K562 (cell line): ENCODE data around the gene RHEX. TPM values are rescaled to one million over a fixed set of nuclear protein-coding genes. Genes with fewer than 3 reads are reported as not detected.

Source experiments
- ARID3A ChIP-seq: IDR thresholded peaks from 2 replicates; pipeline ENCODE4 v1.6.1; 2012; ENCODE audit warnings: low read depth, low read length, improper control_type of control experiment, borderline replicate concordance
- ARNT ChIP-seq, 2 experiments: fragments of 450-650 bp; IDR thresholded peaks; 2 replicates each; pipeline ENCODE4 v1.6.1; 2016; ENCODE audit warnings: mild to moderate bottlenecking in 1 of 2
- CTCF ChIP-seq, 3 experiments: IDR thresholded peaks in 2 of 3; conservative IDR thresholded peaks in 1 of 3; 2 replicates each; pipeline ENCODE4 v1.5.1; 2011 to 2012; ENCODE audit warnings: low read length in 3 of 3, mild to moderate bottlenecking in 3 of 3, control low read depth in 2 of 3, improper control_type of control experiment in 1 of 3, inconsistent platforms in 1 of 3, low read depth in 1 of 3, mixed read lengths in 1 of 3, moderate library complexity in 1 of 3; ENCODE audit not compliant: insufficient read depth in 2 of 3
- DNMT1 ChIP-seq: fragments of 450-650 bp; IDR thresholded peaks from 2 replicates; pipeline ENCODE4 v1.6.1; 2016; ENCODE audit warnings: antibody characterized with exemption, mild to moderate bottlenecking
- RAD21 ChIP-seq, 2 experiments: fragments of 250-450 bp in 1 of 2; fragments of 450-650 bp in 1 of 2; sonication (Bioruptor Pico) in 1 of 2; formaldehyde crosslinking in 1 of 2; IDR thresholded peaks in 1 of 2; conservative IDR thresholded peaks in 1 of 2; 2 replicates each; pipeline versions ENCODE4 v1.4.0 to v1.8.0; 2020 to 2022; ENCODE audit warnings: mild to moderate bottlenecking in 2 of 2, moderate library complexity in 1 of 2
- SOX6 ChIP-seq: fragments of 450-650 bp; IDR thresholded peaks from 2 replicates; pipeline ENCODE4 v1.6.1; 2014; ENCODE audit warnings: mild to moderate bottlenecking
- SPI1 ChIP-seq: IDR thresholded peaks from 2 replicates; pipeline ENCODE4 v1.6.1; 2011; ENCODE audit warnings: low read depth, low read length, control low read depth, borderline replicate concordance
- SRF ChIP-seq, 2 experiments: fragments of 250-450, 450-650 bp in 1 of 2; sonication (Bioruptor Pico) in 1 of 2; sonication (generic) in 1 of 2; formaldehyde crosslinking; IDR thresholded peaks; 2 replicates each; pipeline versions ENCODE4 v1.5.0 to v1.5.1; 2020 to 2022; ENCODE audit warnings: mild to moderate bottlenecking in 1 of 2, missing genetic modification reagents in 1 of 2
- ZMIZ1 ChIP-seq, 2 experiments: fragments of 150-350 bp in 1 of 2; IDR thresholded peaks; 2 replicates each; pipeline ENCODE4 v1.6.1; 2012 to 2016; ENCODE audit warnings: low read depth in 2 of 2, low read length in 2 of 2, mild to moderate bottlenecking in 1 of 2, moderate library complexity in 1 of 2
- ZNF143 ChIP-seq: sonication (generic); formaldehyde crosslinking; IDR thresholded peaks from 2 replicates; pipeline ENCODE4 v1.9.0; 2022; ENCODE audit warnings: mild to moderate bottlenecking, missing genetic modification reagents
- ZNF655 ChIP-seq: fragments of 250-450 bp; sonication (Bioruptor Pico); IDR thresholded peaks from 2 replicates; pipeline ENCODE4 v1.5.0; 2021
- ZNF75A ChIP-seq: fragments of 450-650 bp; formaldehyde crosslinking; IDR thresholded peaks from 2 replicates; pipeline ENCODE4 v1.4.0; 2020; ENCODE audit warnings: mild to moderate bottlenecking
- polyA plus RNA-seq, 8 experiments: library from polyadenylated mRNA; depleted of rRNA in 4 of 8; stranded (reverse) in 5 of 8; unstranded in 3 of 8; fragments of >200 nt; fragmentation: Nextera tagmentation in 2 of 8; fragmentation: Illumina TruSeq in 1 of 8; extraction: Ambion mirVana in 2 of 8; extraction: Trizol in 1 of 8; gene quantifications; 2 replicates each; pipeline versions ENCODE4 v1.2.1 to v1.2.3, GENCODE V29; 2011 to 2014; ENCODE audit warnings: inconsistent platforms in 1 of 8, missing spikeins in 1 of 8
- total RNA-seq, 7 experiments: library from RNA; depleted of rRNA in 6 of 7; stranded (reverse); fragments of >200 nt in 6 of 7; fragmentation: Illumina TruSeq in 2 of 7; extraction: Trizol in 2 of 7; gene quantifications; 2 replicates each; pipeline versions ENCODE4 v1.2.1 to v1.2.3, GENCODE V29; 2011 to 2021; ENCODE audit warnings: low replicate concordance in 1 of 7

Gene RHEX
- total and polyA plus RNA-seq, 9 of the 15 experiments (the other 6 are each of a cell fraction or from before 2014, with no cell fraction given), result not detected

GRCh38 chr1:206106328-206107167, 53.6 kb downstream of the RHEX start (continued):
- TF ChIP-seq CTCF (IDR thresholded peaks at IDR 0.05 in 2 of 3, conservative IDR thresholded peaks at IDR 0.05 in 1 of 3; ENCODE audit: insufficient read depth in 2 of 3, low read depth in 1 of 3, low read length in 3 of 3) (peak; percentile 93 to 97 (median 96)), ARNT (IDR thresholded peaks at IDR 0.05) (0 out of 4 replicates have a peak, but pooled peaks of 1 of the 2 experiments have one; percentile 30), SOX6 (peak; percentile 7; the same call in 1 of the 2 replicates), ARID3A (no peak), ZNF655 (no peak), RAD21 (CRISPR knock-in tag; conservative IDR thresholded peaks at IDR 0.05 in 1 of 2, IDR thresholded peaks at IDR 0.05 in 1 of 2) (peak; percentile 98 to 99), SPI1 (no peak), ZNF143 (CRISPR knock-in tag) (peak; percentile 41; the same call in 1 of the 2 replicates), DNMT1 (no peak), SRF (CRISPR knock-in tag; IDR thresholded peaks at IDR 0.05) (no peak), ZMIZ1 (IDR thresholded peaks at IDR 0.05; ENCODE audit: low read depth in 2 of 2, low read length in 2 of 2) (no peak), ZNF75A (CRISPR knock-in tag) (no peak)
